Right lung (tissue), 5 donors: ENCODE data around the gene TCF12. TPM values are rescaled to one million over a fixed set of nuclear protein-coding genes. Genes with fewer than 3 reads are reported as not detected.

Experiments used
- DNase-seq, 2 donors: peaks; one replicate each; pipeline ENCODE4 v3.0.0-alpha.2; 2013
- polyA plus RNA-seq, 5 donors: library from polyadenylated mRNA; unstranded; fragments of 120-200 nt; gene quantifications; one replicate each; pipeline versions ENCODE4 v1.2.1 to v1.2.3, GENCODE V29; 2013; ENCODE audit warnings: inconsistent platforms in 1 of 5, low replicate concordance in 1 of 5; ENCODE audit not compliant: insufficient read length in 5 of 5, insufficient read depth in 1 of 5

The TCF12 gene
- polyA plus RNA-seq, 5 donors = 84.2 to 169 (median 148) TPM

GRCh38 chr15:57335293-57335715, 416.9 kb downstream of the TCF12 start:
- no peak for DNase-seq

- DNase-seq = no peak
Observed at GRCh38 chr15:57335719-57336118, 417.3 kb downstream of the TCF12 start.

GRCh38 chr15:57337868-57338411, 419.5 kb downstream of the TCF12 start:
- no peak for DNase-seq

DNA sequence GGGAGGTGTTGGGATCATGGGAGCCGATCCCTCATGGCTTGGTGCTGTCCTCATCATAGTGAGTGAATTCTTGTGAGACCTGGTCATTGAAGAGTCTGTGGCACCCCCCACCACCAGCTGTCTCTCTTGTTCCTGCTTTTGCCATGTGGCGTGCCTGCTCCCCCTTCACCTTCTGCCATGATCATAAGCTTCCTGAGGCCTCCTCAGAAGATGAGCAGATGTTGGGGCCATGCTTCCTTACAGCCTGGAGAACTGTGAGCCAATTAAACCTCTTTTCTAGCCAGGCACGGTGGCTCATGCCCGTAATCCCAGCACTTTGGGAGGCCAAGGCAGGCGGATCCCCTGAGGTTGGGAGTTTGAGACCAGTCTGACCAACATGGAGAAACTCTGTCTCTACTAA, 420.9 kb downstream of the TCF12 start:
- no peak for DNase-seq

Other genes with a start within 250 kb of the TCF12 start
- gene ZNF280D, start 185.1 kb upstream of the TCF12 start, polyA plus RNA-seq = 10 to 100 TPM; 57.2 to 95.9 (median 83.9) TPM